Endodermal cell (in vitro differentiated cells): ENCODE results near the gene TNFSF11. TPM values are rescaled to one million over a fixed set of nuclear protein-coding genes. Genes with fewer than 3 reads are reported as not detected.

ENCODE experiments used
- DNase-seq: peaks from one replicate; pipeline ENCODE4 v3.0.0-alpha.2; 2017
- H3K27ac ChIP-seq: 2 replicates; pipeline ENCODE4 v1.5.1; 2013; ENCODE audit warnings: mild to moderate bottlenecking, low read depth, low read length, moderate library complexity
- H3K27me3 ChIP-seq: 2 replicates; pipeline ENCODE4 v1.6.1; 2013; ENCODE audit warnings: mild to moderate bottlenecking, low read length, moderate library complexity; ENCODE audit not compliant: insufficient read depth, control insufficient read depth, poor library complexity, severe bottlenecking
- H3K36me3 ChIP-seq: 2 replicates; pipeline ENCODE4 v1.7.0; 2013; ENCODE audit warnings: mild to moderate bottlenecking, low read length, moderate library complexity; ENCODE audit not compliant: control insufficient read depth, insufficient read depth
- H3K4me1 ChIP-seq: one replicate; pipeline ENCODE4 v1.7.0; 2013; ENCODE audit warnings: low read length; ENCODE audit not compliant: control insufficient read depth, insufficient read depth
- H3K4me3 ChIP-seq: 2 replicates; pipeline ENCODE4 v1.5.1; 2013; ENCODE audit warnings: mild to moderate bottlenecking, low read length, moderate library complexity
- H3K9ac ChIP-seq: 2 replicates; pipeline ENCODE4 v1.6.1; 2013; ENCODE audit warnings: mild to moderate bottlenecking, low read length, moderate library complexity; ENCODE audit not compliant: poor library complexity, severe bottlenecking; ENCODE audit errors: extremely low read depth
- H3K9me3 ChIP-seq: 2 replicates; pipeline ENCODE4 v1.6.1; 2013; ENCODE audit warnings: mild to moderate bottlenecking, low read length, moderate library complexity; ENCODE audit not compliant: control insufficient read depth
- H3K27ac Mint-ChIP-seq: 2 replicates; pipeline ENCODE4 v1.8.0; 2020; ENCODE audit warnings: mixed read lengths
- H3K27me3 Mint-ChIP-seq: 2 replicates; pipeline ENCODE4 v1.8.0; 2021; ENCODE audit warnings: mild to moderate bottlenecking, mixed read lengths; ENCODE audit not compliant: insufficient read depth
- H3K36me3 Mint-ChIP-seq: 2 replicates; pipeline ENCODE4 v1.8.0; 2020; ENCODE audit warnings: low read depth, mixed read lengths
- H3K4me1 Mint-ChIP-seq: 2 replicates; pipeline ENCODE4 v1.8.0; 2020; ENCODE audit warnings: mixed read lengths
- H3K4me3 Mint-ChIP-seq: 2 replicates; pipeline ENCODE4 v1.8.0; 2020; ENCODE audit warnings: mild to moderate bottlenecking, moderate library complexity, mixed read lengths
- H3K9me3 Mint-ChIP-seq: 2 replicates; pipeline ENCODE4 v1.8.0; 2020; ENCODE audit warnings: mild to moderate bottlenecking, mixed read lengths
- CTCF ChIP-seq: fragments of 200-600 bp; sonication (generic); conservative IDR thresholded peaks from 2 replicates; pipeline ENCODE4 v1.5.0; 2021; ENCODE audit warnings: antibody characterized with exemption, mild to moderate bottlenecking
- WGBS, 2 experiments: methylation state at CpG; one replicate each; pipeline versions ENCODE4 v1.1.5 to v1.1.7; 2013; ENCODE audit warnings: missing lambda C conversion rate in 2 of 2, mixed read lengths in 1 of 2; ENCODE audit not compliant: insufficient coverage in 1 of 2, insufficient read length in 1 of 2; 5-methylcytosine and 5-hydroxymethylcytosine counted together
- total RNA-seq, 2 donors: library from RNA; stranded (reverse); fragmentation: NEBNext Ultra II Directional in 1 of 2; extraction: Animal tissue kit (Norgen Biotek cat#: 25700) in 1 of 2; gene quantifications; 2 replicates in 1 of 2; 3 replicates in 1 of 2; pipeline ENCODE4 v1.2.1, GENCODE V29; 2021

The TNFSF11 gene
- total RNA-seq, 2 donors from 2014 or later, result 0.53 to 1.1 TPM

GRCh38 chr13:42615691-42616090 lies 41.7 kb downstream of the TNFSF11 start:
- Mint-ChIP-seq H3K4me1 (peaks cover 48% of the 10 kb centered on the region), H3K27ac (no peak overlapping the region), H3K36me3 (no peaks in the 10 kb centered on the region), H3K9me3 (no peaks in the 10 kb centered on the region), H3K4me3 (no peak overlapping the region), H3K27me3 (peaks cover 40% of the 10 kb centered on the region)
- Histone ChIP-seq H3K4me1 (peaks cover 13% of the 10 kb centered on the region), H3K27me3 (peaks cover 9% of the 10 kb centered on the region), H3K36me3 (no peaks in the 10 kb centered on the region), H3K4me3 (no peak overlapping the region), H3K9ac (no peak overlapping the region), H3K9me3 (peaks cover 4% of the 10 kb centered on the region), H3K27ac (no peak overlapping the region)
- no peak for TF ChIP-seq CTCF
- 87 to 97% methylated on average over 6 of the region's 6 CpGs for WGBS, 2 experiments
- DNase-seq, result no peak

GRCh38 chr13:42617221-42617620 lies 43.3 kb downstream of the TNFSF11 start:
- peaks cover 59% of the 10 kb centered on the region for H3K4me1 Mint-ChIP-seq
- H3K27ac ChIP-seq, result no peak overlapping the region
- H3K27me3 ChIP-seq, result peaks cover 9% of the 10 kb centered on the region
- no peaks in the 10 kb centered on the region for H3K9me3 Mint-ChIP-seq
- DNase-seq, result peak; percentile 63
- WGBS, 2 experiments, result 47 to 50% methylated on average over 2 to 3 of the region's 3 CpGs
- peaks cover 4% of the 10 kb centered on the region for H3K9me3 ChIP-seq
- H3K4me3 Mint-ChIP-seq, result no peak overlapping the region
- H3K4me3 ChIP-seq, result no peak overlapping the region
- H3K27ac Mint-ChIP-seq, result no peak overlapping the region
- H3K27me3 Mint-ChIP-seq, result peaks cover 28% of the 10 kb centered on the region
- H3K36me3 Mint-ChIP-seq, result no peaks in the 10 kb centered on the region
- no peaks in the 10 kb centered on the region for H3K36me3 ChIP-seq
- peaks cover 13% of the 10 kb centered on the region for H3K4me1 ChIP-seq
- no peak overlapping the region for H3K9ac ChIP-seq
- TF ChIP-seq CTCF, result no peak

- TF ChIP-seq CTCF, result no peak
- Mint-ChIP-seq H3K27me3 (peaks cover 31% of the 10 kb centered on the region), H3K4me3 (no peak overlapping the region), H3K36me3 (no peaks in the 10 kb centered on the region), H3K4me1 (peaks cover 23% of the 10 kb centered on the region), H3K9me3 (no peaks in the 10 kb centered on the region), H3K27ac (no peak overlapping the region)
- DNase-seq, result no peak
- Histone ChIP-seq H3K27me3 (peaks cover 8% of the 10 kb centered on the region), H3K27ac (no peak overlapping the region), H3K9ac (no peak overlapping the region), H3K9me3 (no peaks in the 10 kb centered on the region), H3K4me1 (peaks cover 2% of the 10 kb centered on the region), H3K4me3 (no peak overlapping the region), H3K36me3 (no peaks in the 10 kb centered on the region)
- WGBS, 2 experiments, result 91 to 100% methylated on average over 2 of the region's 2 CpGs
Observed at GRCh38 chr13:42623916-42624315, 50.0 kb downstream of the TNFSF11 start.
